OCI-LY7 (cell line): Measurements from ENCODE around the gene ADSS1. TPM values are rescaled to one million over a fixed set of nuclear protein-coding genes. Genes with fewer than 3 reads are reported as not detected.

Experiments used
- BruUV-seq: library from RNA; stranded (reverse); fragments of 400-500 nt; replicated peaks from 2 replicates; lab custom pipeline; 2021; lab: Mats Ljungman, UMichigan
- CTCF ChIA-PET: fragments of 300-600 bp; sonication (Branson Sonifier 250); formaldehyde crosslinking; loops from one replicate; lab custom pipeline; 2022; ENCODE audit warnings: antibody characterized with exemption; ENCODE audit not compliant: unreplicated experiment; lab: Charles Lee
- POLR2A ChIA-PET: fragments of 300-600 bp; sonication (Branson Sonifier 250); formaldehyde crosslinking; loops from one replicate; lab custom pipeline; 2022; ENCODE audit warnings: antibody characterized with exemption; lab: Charles Lee
- DNase-seq: peaks from one replicate; pipeline ENCODE4 v3.0.0-alpha.2; 2015; ENCODE audit warnings: low spot score
- H2AFZ ChIP-seq: fragments of 200-600 bp; sonication (generic), shearing (Covaris generic); 2 replicates; pipeline ENCODE4 v1.6.1; 2014; ENCODE audit warnings: mild to moderate bottlenecking, antibody characterized with exemption, low read length, moderate library complexity
- H3K27ac ChIP-seq: fragments of 200-600 bp; sonication (generic); 2 replicates; pipeline ENCODE4 v1.5.1; 2014; ENCODE audit warnings: mixed run types, low read depth, mild to moderate bottlenecking, moderate library complexity, low read length, inconsistent platforms; ENCODE audit not compliant: poor library complexity, severe bottlenecking
- H3K36me3 ChIP-seq: fragments of 200-600 bp; sonication (generic); 2 replicates; pipeline ENCODE4 v1.6.1; 2014; ENCODE audit warnings: mild to moderate bottlenecking, antibody characterized with exemption, low read length, moderate library complexity, mixed read lengths; ENCODE audit not compliant: insufficient read depth
- H3K4me1 ChIP-seq: fragments of 200-600 bp; sonication (generic); 2 replicates; pipeline ENCODE4 v1.5.1; 2014; ENCODE audit warnings: mild to moderate bottlenecking, low read length; ENCODE audit not compliant: insufficient read depth, poor library complexity, severe bottlenecking
- H3K4me2 ChIP-seq: fragments of 200-600 bp; sonication (generic); 2 replicates; pipeline ENCODE4 v1.6.1; 2014; ENCODE audit warnings: mild to moderate bottlenecking, low read length
- H3K4me3 ChIP-seq: fragments of 200-600 bp; sonication (generic); 2 replicates; pipeline ENCODE4 v1.5.1; 2014; ENCODE audit warnings: mild to moderate bottlenecking, low read depth, low read length; ENCODE audit not compliant: poor library complexity, severe bottlenecking
- H3K79me2 ChIP-seq: fragments of 200-600 bp; sonication (generic); 2 replicates; pipeline ENCODE4 v1.6.1; 2016; ENCODE audit warnings: low read depth, mild to moderate bottlenecking, low read length, moderate library complexity, mixed read lengths; ENCODE audit not compliant: insufficient read depth
- H3K9me2 ChIP-seq: fragments of 200-600 bp; sonication (generic); 2 replicates; pipeline ENCODE4 v1.6.1; 2016; ENCODE audit warnings: mild to moderate bottlenecking, low read length, mixed read lengths; ENCODE audit not compliant: insufficient read depth
- H3K9me3 ChIP-seq: fragments of 200-600 bp; sonication (generic); 2 replicates; pipeline ENCODE4 v1.6.1; 2014; ENCODE audit warnings: mild to moderate bottlenecking, mixed run types, low read length, mixed read lengths
- H4K20me1 ChIP-seq: fragments of 200-600 bp; sonication (generic); 2 replicates; pipeline ENCODE4 v1.6.1; 2014; ENCODE audit warnings: mild to moderate bottlenecking, antibody characterized with exemption, low read length, moderate library complexity, mixed read lengths; ENCODE audit not compliant: insufficient read depth
- CTCF ChIP-seq: fragments of 200-600 bp; sonication (generic); conservative IDR thresholded peaks from 2 replicates; pipeline ENCODE4 v1.5.1; 2014; ENCODE audit warnings: mild to moderate bottlenecking, antibody characterized with exemption, low read length, moderate library complexity, mixed read lengths
- EZH2phosphoT487 ChIP-seq: fragments of 200-600 bp; sonication (generic); IDR thresholded peaks from 2 replicates; pipeline ENCODE4 v1.6.1; 2018; ENCODE audit warnings: low read depth, borderline replicate concordance, mild to moderate bottlenecking, mixed run types, antibody characterized with exemption, low read length, moderate library complexity, mixed read lengths
- intact Hi-C: fragments of 100-400 bp; cut with micrococcal nuclease; formaldehyde crosslinking; loops from one replicate; pipeline ENCODE4 v1.10.0; 2022; ENCODE audit not compliant: unreplicated experiment
- total RNA-seq, 2 experiments: library from RNA; depleted of rRNA in 1 of 2; stranded (reverse); fragments of >200 nt in 1 of 2; shearing (Covaris generic) in 1 of 2; gene quantifications; 2 replicates each; pipeline ENCODE4 v1.2.3, GENCODE V29; 2014 to 2022

The ADSS1 gene
- total RNA-seq, 2 experiments from 2014 or later = 2.8 TPM; not detected in 1

GRCh38 chr14:104771918-104772706 lies 48.1 kb downstream of the ADSS1 start:
- BruUV-seq = no TSS peak
- CTCF ChIA-PET = interaction anchor here (1.5 kb wide), 1 partner anchor 54 kb away, joined by 4 read pairs; no protein-coding TSS in a partner anchor
- H3K27ac ChIP-seq = no peak overlapping the region

DNA sequence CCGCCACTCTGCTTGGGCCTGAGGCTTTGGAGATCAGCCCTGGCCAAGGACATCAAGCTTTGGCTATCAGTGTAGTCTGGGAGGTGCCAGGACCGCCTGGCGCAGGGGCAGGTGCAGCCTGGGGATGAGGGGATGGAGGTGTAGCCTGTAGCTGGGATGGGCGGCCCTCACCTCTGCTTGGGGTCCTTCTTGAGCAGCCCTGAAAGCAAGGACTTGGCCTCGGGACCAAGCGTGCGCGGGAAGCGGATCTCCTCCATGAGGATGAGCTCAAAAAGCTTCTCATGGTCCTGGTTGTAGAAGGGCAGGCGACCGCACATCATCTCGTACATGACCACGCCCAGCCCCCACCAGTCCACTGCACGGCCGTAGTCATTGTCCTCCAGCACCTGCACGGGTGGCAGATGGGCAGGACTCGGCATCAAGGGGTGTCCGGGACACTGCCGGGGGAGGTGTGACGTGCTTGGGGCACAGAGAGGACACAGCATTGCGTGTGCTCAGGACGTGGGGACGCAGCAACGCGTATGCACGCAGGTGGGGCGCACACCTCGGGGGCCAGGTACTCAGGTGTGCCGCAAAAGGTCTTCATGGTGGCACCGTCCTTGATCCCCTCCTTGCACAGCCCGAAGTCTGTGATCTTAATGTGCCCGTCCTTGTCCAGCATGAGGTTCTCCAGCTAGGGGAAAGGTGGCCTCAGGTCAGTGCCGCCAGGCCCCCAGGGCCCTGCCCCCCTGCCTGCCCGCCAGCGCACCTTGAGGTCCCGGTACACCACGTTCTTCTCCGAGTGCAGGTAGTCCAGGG lies 48.9 kb downstream of the ADSS1 start:
- Histone ChIP-seq H3K4me3 (no peak overlapping the region), H3K9me2 (no peaks in the 10 kb centered on the region), H3K79me2 (no peaks in the 10 kb centered on the region), H3K27ac (no peak overlapping the region), H3K36me3 (peaks cover 62% of the 10 kb centered on the region), H3K9me3 (no peaks in the 10 kb centered on the region), H4K20me1 (no peaks in the 10 kb centered on the region), H3K4me2 (no peak overlapping the region), H3K4me1 (peaks cover 4% of the 10 kb centered on the region), H2AFZ (no peak overlapping the region)
- CTCF ChIA-PET = no interaction called here
- TF ChIP-seq CTCF (no peak), EZH2phosphoT487 (no peak)
- POLR2A ChIA-PET = interaction anchor here (0.6 kb wide), 1 partner anchor 262 kb away, joined by 3 read pairs; no protein-coding TSS in a partner anchor
- BruUV-seq = no TSS peak
- intact Hi-C loops = no loop called here
- DNase-seq = no peak

More at GRCh38 chr14:104771918-104772706, 48.1 kb downstream of the ADSS1 start:
- POLR2A ChIA-PET = interaction anchor here (0.6 kb wide), 1 partner anchor 263 kb away, joined by 3 read pairs; no protein-coding TSS in a partner anchor
- TF ChIP-seq EZH2phosphoT487 (no peak), CTCF (no peak)
- Histone ChIP-seq H2AFZ (no peak overlapping the region), H3K36me3 (peaks cover 58% of the 10 kb centered on the region), H3K4me3 (no peak overlapping the region), H3K4me2 (no peak overlapping the region), H4K20me1 (no peaks in the 10 kb centered on the region), H3K4me1 (peaks cover 4% of the 10 kb centered on the region), H3K79me2 (no peaks in the 10 kb centered on the region), H3K9me3 (no peaks in the 10 kb centered on the region), H3K9me2 (no peaks in the 10 kb centered on the region)
- no peak for DNase-seq
- intact Hi-C loops = no loop called here
